ENCODE measurements around the gene ELAC2. TPM values are rescaled to one million over a fixed set of nuclear protein-coding genes. Genes with fewer than 3 reads are reported as not detected.
A peak's percentile ranks its signal among the peaks of the same experiment; 100 is the strongest.

The ELAC2 gene
- total and polyA plus RNA-seq, 4 experiments from 2014 or later, result 35.0 to 73.2 (median 59.4) TPM

- Histone ChIP-seq H3K27ac (ENCODE audit: low read depth, low read length) (no peak overlapping the region), H3K36me3 (ENCODE audit: insufficient read depth, low read length) (peaks cover 67% of the 10 kb centered on the region), H3K4me1 (ENCODE audit: insufficient read depth, low read length) (no peaks in the 10 kb centered on the region), H3K4me3 (ENCODE audit: low read length in 2 of 2) (no peak overlapping the region), H3K9me3 (ENCODE audit: control insufficient read depth in 1 of 2, low read length in 2 of 2) (no peaks in the 10 kb centered on the region), H3K27me3 (ENCODE audit: insufficient read depth, low read length) (no peaks in the 10 kb centered on the region)
- H3K9me3 Mint-ChIP-seq, result no peaks in the 10 kb centered on the region
- H3K36me3 Mint-ChIP-seq, result peaks cover 30 to 52% of the 10 kb centered on the region in 2 donors
- ChIA-PET CTCF (ENCODE audit: partially characterized antibody) (interaction anchor here (1.1 to 4.4 kb wide), 7 partner anchors 10 to 27 kb away, joined by 4 to 33 read pairs (median 16); partner anchors contain the start of gene ELAC2), POLR2A (ENCODE audit: partially characterized antibody) (no interaction called here)
- peak overlapping the region in 1 of 7 donors; percentile 10 for H3K27ac Mint-ChIP-seq
- H3K27me3 Mint-ChIP-seq, result no peaks in the 10 kb centered on the region
- H3K4me1 Mint-ChIP-seq, result peaks cover 0 to 4% (median 2%) of the 10 kb centered on the region in 4 donors
- no peak overlapping the region for H3K4me3 Mint-ChIP-seq
- intact Hi-C loops (cut with micrococcal nuclease), result no loop called here
- no peak for DNase-seq
Measured at GRCh38 chr17:13003927-13004326, 13.9 kb downstream of the ELAC2 start.

GRCh38 chr17:13003454-13003851, 14.4 kb downstream of the ELAC2 start:
- DNase-seq, result no peak
- POLR2A ChIA-PET (ENCODE audit: partially characterized antibody), result interaction anchor here (2.0 kb wide), 1 partner anchor 14 kb away, joined by 6 read pairs; the partner anchor contains the start of gene ELAC2

GRCh38 chr17:13002761-13003453, 14.9 kb downstream of the ELAC2 start:
- Mint-ChIP-seq H3K27me3 (no peaks in the 10 kb centered on the region), H3K4me1 (peaks cover 0 to 4% (median 2%) of the 10 kb centered on the region in 4 donors), H3K27ac (no peak overlapping the region), H3K36me3 (peaks cover 34 to 55% of the 10 kb centered on the region in 2 donors), H3K4me3 (no peak overlapping the region), H3K9me3 (no peaks in the 10 kb centered on the region)
- ChIA-PET CTCF (ENCODE audit: partially characterized antibody) (interaction anchor here (1.1 to 4.4 kb wide), 11 partner anchors 10 to 36 kb away, joined by 3 to 33 read pairs (median 6); partner anchors contain the start of gene ELAC2), POLR2A (ENCODE audit: partially characterized antibody) (interaction anchor here (2.0 kb wide), 1 partner anchor 15 kb away, joined by 6 read pairs; the partner anchor contains the start of gene ELAC2)
- DNase-seq, result peak in 4 of 5 donors; percentile 14 to 26 (median 18)
- intact Hi-C loops (cut with micrococcal nuclease), result no loop called here
- no peaks in the 10 kb centered on the region for H3K9me3 ChIP-seq (ENCODE audit: control insufficient read depth in 1 of 2, low read length in 2 of 2)
- H3K27ac ChIP-seq (ENCODE audit: low read depth, low read length), result no peak overlapping the region
- H3K27me3 ChIP-seq (ENCODE audit: insufficient read depth, low read length), result no peaks in the 10 kb centered on the region
- H3K4me1 ChIP-seq (ENCODE audit: insufficient read depth, low read length), result no peaks in the 10 kb centered on the region
- peaks cover 73% of the 10 kb centered on the region for H3K36me3 ChIP-seq (ENCODE audit: insufficient read depth, low read length)
- no peak overlapping the region for H3K4me3 ChIP-seq (ENCODE audit: low read length in 2 of 2)

More at GRCh38 chr17:13003454-13003851, 14.4 kb downstream of the ELAC2 start:
- Histone ChIP-seq H3K9me3 (ENCODE audit: control insufficient read depth in 1 of 2, low read length in 2 of 2) (no peaks in the 10 kb centered on the region), H3K27me3 (ENCODE audit: insufficient read depth, low read length) (no peaks in the 10 kb centered on the region), H3K36me3 (ENCODE audit: insufficient read depth, low read length) (peaks cover 69% of the 10 kb centered on the region), H3K27ac (ENCODE audit: low read depth, low read length) (no peak overlapping the region), H3K4me3 (ENCODE audit: low read length in 2 of 2) (no peak overlapping the region), H3K4me1 (ENCODE audit: insufficient read depth, low read length) (no peaks in the 10 kb centered on the region)
- Mint-ChIP-seq H3K9me3 (no peaks in the 10 kb centered on the region), H3K4me1 (peaks cover 0 to 4% (median 2%) of the 10 kb centered on the region in 4 donors), H3K27ac (no peak overlapping the region), H3K27me3 (no peaks in the 10 kb centered on the region), H3K4me3 (no peak overlapping the region), H3K36me3 (peaks cover 30 to 53% of the 10 kb centered on the region in 2 donors)
- intact Hi-C loops (cut with micrococcal nuclease), result no loop called here
- CTCF ChIA-PET (ENCODE audit: partially characterized antibody), result interaction anchor here (1.1 to 4.4 kb wide), 9 partner anchors 10 to 27 kb away, joined by 3 to 33 read pairs (median 12); partner anchors contain the start of gene ELAC2

- H3K4me1 ChIP-seq (ENCODE audit: insufficient read depth, low read length), result no peaks in the 10 kb centered on the region
- ChIA-PET CTCF (ENCODE audit: partially characterized antibody) (interaction anchor here (1.1 to 4.4 kb wide), 9 partner anchors 9 to 37 kb away, joined by 3 to 33 read pairs (median 12); partner anchors contain the start of gene ELAC2), POLR2A (ENCODE audit: partially characterized antibody) (interaction anchor here (2.0 kb wide), 1 partner anchor 16 kb away, joined by 6 read pairs; the partner anchor contains the start of gene ELAC2)
- no peaks in the 10 kb centered on the region for H3K9me3 Mint-ChIP-seq
- no peak overlapping the region for H3K27ac Mint-ChIP-seq
- no peaks in the 10 kb centered on the region for H3K27me3 ChIP-seq (ENCODE audit: insufficient read depth, low read length)
- H3K4me1 Mint-ChIP-seq, result peaks cover 0 to 4% (median 2%) of the 10 kb centered on the region in 4 donors
- H3K4me3 Mint-ChIP-seq, result no peak overlapping the region
- intact Hi-C loops (cut with micrococcal nuclease), result no loop called here
- H3K36me3 Mint-ChIP-seq, result peaks cover 40 to 56% of the 10 kb centered on the region in 2 donors
- peaks cover 81% of the 10 kb centered on the region for H3K36me3 ChIP-seq (ENCODE audit: insufficient read depth, low read length)
- no peak for DNase-seq
- no peaks in the 10 kb centered on the region for H3K27me3 Mint-ChIP-seq
- H3K27ac ChIP-seq (ENCODE audit: low read depth, low read length), result no peak overlapping the region
- H3K4me3 ChIP-seq (ENCODE audit: low read length in 2 of 2), result no peak overlapping the region
- no peaks in the 10 kb centered on the region for H3K9me3 ChIP-seq (ENCODE audit: control insufficient read depth in 1 of 2, low read length in 2 of 2)
Measured at GRCh38 chr17:13001991-13002615, 15.7 kb downstream of the ELAC2 start.

- H3K9me3 ChIP-seq (ENCODE audit: control insufficient read depth in 1 of 2, low read length in 2 of 2), result no peaks in the 10 kb centered on the region
- H3K36me3 Mint-ChIP-seq, result peaks cover 50 to 68% of the 10 kb centered on the region in 2 donors
- H3K27ac ChIP-seq (ENCODE audit: low read depth, low read length), result no peak overlapping the region
- H3K4me1 ChIP-seq (ENCODE audit: insufficient read depth, low read length), result no peaks in the 10 kb centered on the region
- H3K9me3 Mint-ChIP-seq, result no peaks in the 10 kb centered on the region
- no peaks in the 10 kb centered on the region for H3K27me3 Mint-ChIP-seq
- H3K36me3 ChIP-seq (ENCODE audit: insufficient read depth, low read length), result peaks cover 93% of the 10 kb centered on the region
- H3K27ac Mint-ChIP-seq, result no peak overlapping the region
- H3K4me3 Mint-ChIP-seq, result no peak overlapping the region
- no peaks in the 10 kb centered on the region for H3K27me3 ChIP-seq (ENCODE audit: insufficient read depth, low read length)
- POLR2A ChIA-PET (ENCODE audit: partially characterized antibody), result no interaction called here
- intact Hi-C loops (cut with micrococcal nuclease), result no loop called here
- CTCF ChIA-PET (ENCODE audit: partially characterized antibody), result no interaction called here
- no peak overlapping the region for H3K4me3 ChIP-seq (ENCODE audit: low read length in 2 of 2)
- H3K4me1 Mint-ChIP-seq, result peaks cover 0 to 4% (median 2%) of the 10 kb centered on the region in 4 donors
- no peak for DNase-seq
Measured at GRCh38 chr17:13000561-13000960, 17.3 kb downstream of the ELAC2 start.

GRCh38 chr17:12998874-12999273, 19.0 kb downstream of the ELAC2 start:
- Mint-ChIP-seq H3K36me3 (peaks cover 49 to 69% of the 10 kb centered on the region in 2 donors), H3K4me1 (peaks cover 0 to 7% (median under 1%) of the 10 kb centered on the region in 4 donors), H3K9me3 (no peaks in the 10 kb centered on the region), H3K27me3 (no peaks in the 10 kb centered on the region), H3K4me3 (no peak overlapping the region), H3K27ac (peak overlapping the region in 1 of 7 donors; percentile 23)
- ChIA-PET POLR2A (ENCODE audit: partially characterized antibody) (no interaction called here), CTCF (ENCODE audit: partially characterized antibody) (no interaction called here)
- Histone ChIP-seq H3K27ac (ENCODE audit: low read depth, low read length) (no peak overlapping the region), H3K4me1 (ENCODE audit: insufficient read depth, low read length) (no peaks in the 10 kb centered on the region), H3K4me3 (ENCODE audit: low read length in 2 of 2) (no peak overlapping the region), H3K36me3 (ENCODE audit: insufficient read depth, low read length) (peaks cover 94% of the 10 kb centered on the region), H3K9me3 (ENCODE audit: control insufficient read depth in 1 of 2, low read length in 2 of 2) (no peaks in the 10 kb centered on the region), H3K27me3 (ENCODE audit: insufficient read depth, low read length) (no peaks in the 10 kb centered on the region)
- DNase-seq, result no peak
- intact Hi-C loops (cut with micrococcal nuclease), result no loop called here

- no peak overlapping the region for H3K4me3 ChIP-seq (ENCODE audit: low read length in 2 of 2)
- ChIA-PET POLR2A (ENCODE audit: partially characterized antibody) (no interaction called here), CTCF (ENCODE audit: partially characterized antibody) (interaction anchor here (1.2 kb wide), 1 partner anchor 32 kb away, joined by 5 read pairs; no protein-coding TSS in a partner anchor)
- Mint-ChIP-seq H3K36me3 (peaks cover 47 to 69% of the 10 kb centered on the region in 2 donors), H3K9me3 (no peaks in the 10 kb centered on the region), H3K27ac (peak overlapping the region in 2 of 7 donors; percentile 23 to 24), H3K4me1 (peaks cover 0 to 5% (median 0%) of the 10 kb centered on the region in 4 donors), H3K4me3 (no peak overlapping the region), H3K27me3 (no peaks in the 10 kb centered on the region)
- peaks cover 94% of the 10 kb centered on the region for H3K36me3 ChIP-seq (ENCODE audit: insufficient read depth, low read length)
- DNase-seq, result no peak
- H3K9me3 ChIP-seq (ENCODE audit: control insufficient read depth in 1 of 2, low read length in 2 of 2), result no peaks in the 10 kb centered on the region
- H3K27ac ChIP-seq (ENCODE audit: low read depth, low read length), result no peak overlapping the region
- no peaks in the 10 kb centered on the region for H3K27me3 ChIP-seq (ENCODE audit: insufficient read depth, low read length)
- H3K4me1 ChIP-seq (ENCODE audit: insufficient read depth, low read length), result no peaks in the 10 kb centered on the region
- intact Hi-C loops (cut with micrococcal nuclease), result no loop called here
Measured at GRCh38 chr17:12998461-12998860, 19.4 kb downstream of the ELAC2 start.

Data from CD4-positive, alpha-beta memory T cell (primary cell).